HFF-Myc (cell line): ENCODE results near the gene KCNQ4.

ENCODE experiments used
- DNase-seq: peaks from one replicate; pipeline ENCODE4 v3.0.0-alpha.2; 2011; ENCODE audit warnings: low read depth; ENCODE audit errors: extremely low read depth
- H3K4me3 ChIP-seq: replicated peaks from 2 replicates; pipeline ENCODE4 v1.5.1; 2011; ENCODE audit warnings: low read depth, mild to moderate bottlenecking, control low read depth, low read length
- TF ChIP-seq, protein P1 (sequence below): IDR thresholded peaks from 2 replicates; pipeline ENCODE4 v1.5.1; 2012; ENCODE audit warnings: mild to moderate bottlenecking, low read depth, low read length, control low read depth; ENCODE audit errors: missing control alignments

KCNQ4 gene

DNA sequence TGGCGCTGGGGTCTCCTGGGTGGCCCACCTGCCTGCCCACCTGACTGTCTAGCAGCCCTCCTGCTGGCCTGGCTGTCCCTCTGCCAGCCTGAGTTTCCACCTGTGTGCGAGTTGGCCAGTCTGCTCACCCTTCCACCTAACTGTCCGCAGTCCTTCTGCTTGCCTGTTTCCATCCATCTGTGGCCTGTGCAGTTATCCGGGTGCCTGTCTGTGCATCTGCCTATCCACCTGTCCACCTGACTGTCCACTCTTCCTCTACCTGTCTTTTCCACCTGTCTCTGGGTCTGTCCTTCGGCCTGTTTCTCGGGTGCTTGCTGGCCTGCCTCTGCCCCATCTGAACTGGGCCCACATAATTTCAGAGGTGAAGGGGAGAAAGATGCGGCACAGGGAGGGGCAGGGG, 1.9 kb downstream of the KCNQ4 start:
- TF ChIP-seq, protein P1, sequence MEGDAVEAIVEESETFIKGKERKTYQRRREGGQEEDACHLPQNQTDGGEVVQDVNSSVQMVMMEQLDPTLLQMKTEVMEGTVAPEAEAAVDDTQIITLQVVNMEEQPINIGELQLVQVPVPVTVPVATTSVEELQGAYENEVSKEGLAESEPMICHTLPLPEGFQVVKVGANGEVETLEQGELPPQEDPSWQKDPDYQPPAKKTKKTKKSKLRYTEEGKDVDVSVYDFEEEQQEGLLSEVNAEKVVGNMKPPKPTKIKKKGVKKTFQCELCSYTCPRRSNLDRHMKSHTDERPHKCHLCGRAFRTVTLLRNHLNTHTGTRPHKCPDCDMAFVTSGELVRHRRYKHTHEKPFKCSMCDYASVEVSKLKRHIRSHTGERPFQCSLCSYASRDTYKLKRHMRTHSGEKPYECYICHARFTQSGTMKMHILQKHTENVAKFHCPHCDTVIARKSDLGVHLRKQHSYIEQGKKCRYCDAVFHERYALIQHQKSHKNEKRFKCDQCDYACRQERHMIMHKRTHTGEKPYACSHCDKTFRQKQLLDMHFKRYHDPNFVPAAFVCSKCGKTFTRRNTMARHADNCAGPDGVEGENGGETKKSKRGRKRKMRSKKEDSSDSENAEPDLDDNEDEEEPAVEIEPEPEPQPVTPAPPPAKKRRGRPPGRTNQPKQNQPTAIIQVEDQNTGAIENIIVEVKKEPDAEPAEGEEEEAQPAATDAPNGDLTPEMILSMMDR = no peak
- no peak for DNase-seq
- no peak overlapping the region for H3K4me3 ChIP-seq

DNA sequence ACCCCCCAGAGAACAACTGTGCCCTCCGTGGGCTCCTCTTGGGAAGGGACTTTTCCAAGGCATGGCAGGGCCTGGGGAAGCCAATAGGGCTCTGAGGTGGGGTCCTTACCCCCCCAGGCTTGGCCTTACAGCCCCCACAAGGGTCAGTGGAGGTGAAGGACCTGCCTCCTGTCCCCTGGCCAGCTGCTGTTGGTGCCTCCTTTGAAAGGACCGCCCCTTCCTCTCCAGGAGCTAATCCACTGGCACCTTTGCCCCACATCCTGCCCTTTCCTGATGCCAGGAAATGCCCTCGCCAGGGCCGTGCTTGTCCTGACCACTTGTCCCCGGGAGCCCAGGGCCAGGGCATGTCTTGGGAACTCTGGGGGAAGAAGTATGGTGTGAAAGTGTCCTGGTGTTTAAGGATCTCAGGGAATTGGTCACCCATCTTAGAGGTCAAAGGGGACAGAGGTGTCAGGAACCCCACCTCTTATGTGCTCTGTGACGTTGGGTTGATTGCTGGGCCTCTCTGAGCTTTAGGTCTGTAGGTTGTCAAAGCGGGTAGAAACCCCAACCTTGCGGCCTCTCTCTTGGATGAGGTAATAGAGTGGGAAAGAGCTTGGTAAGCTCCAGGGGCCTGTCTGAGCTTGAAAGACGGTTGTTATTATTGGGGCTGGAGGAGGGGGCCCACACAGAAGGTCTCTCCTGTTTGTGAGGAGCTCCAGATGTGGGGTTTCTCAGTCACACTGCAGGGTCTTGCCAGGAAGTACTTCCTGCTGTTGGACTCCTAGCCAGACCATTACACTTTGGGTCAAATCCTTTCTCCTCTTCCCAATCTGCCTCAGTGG, 2.8 kb downstream of the KCNQ4 start:
- no peak overlapping the region for H3K4me3 ChIP-seq
- TF ChIP-seq, protein P1 = no peak
- DNase-seq = no peak

DNA sequence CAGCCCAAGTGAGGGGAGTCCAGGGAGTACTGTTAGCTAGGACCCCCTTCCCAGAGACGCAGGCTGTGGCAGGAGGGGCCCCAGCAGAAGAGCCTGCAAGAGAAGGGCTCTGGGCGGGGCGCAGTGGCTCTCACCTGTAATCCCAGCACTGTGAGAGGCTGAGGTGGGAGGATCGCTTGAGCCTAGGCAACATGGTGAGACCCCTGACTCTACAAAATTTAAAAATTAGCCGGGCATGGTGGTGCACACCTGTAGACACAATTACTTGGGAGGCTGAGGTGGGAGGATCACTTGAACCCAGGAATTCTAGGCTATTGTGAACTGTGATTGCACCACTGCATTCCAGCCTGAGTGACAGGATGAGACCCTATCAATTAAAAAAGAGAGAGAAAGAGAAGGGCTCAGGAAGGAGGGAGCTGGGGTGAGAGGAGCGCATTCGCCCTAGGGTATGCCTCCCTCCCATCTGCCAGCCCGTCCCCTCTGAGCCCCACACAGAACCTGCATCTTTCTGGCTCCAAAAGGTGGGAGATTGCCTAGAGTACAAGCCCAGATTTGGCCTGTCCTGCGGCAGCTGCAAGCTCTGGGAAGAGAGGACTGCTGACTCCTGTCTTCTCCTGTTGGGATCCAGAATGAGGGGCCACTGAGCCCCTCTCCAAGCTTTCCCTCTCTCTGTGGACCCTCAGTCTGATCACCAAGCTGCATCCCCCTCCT, 3.6 kb downstream of the KCNQ4 start:
- no peak overlapping the region for H3K4me3 ChIP-seq
- no peak for DNase-seq
- TF ChIP-seq, protein P1 = no peak

DNA sequence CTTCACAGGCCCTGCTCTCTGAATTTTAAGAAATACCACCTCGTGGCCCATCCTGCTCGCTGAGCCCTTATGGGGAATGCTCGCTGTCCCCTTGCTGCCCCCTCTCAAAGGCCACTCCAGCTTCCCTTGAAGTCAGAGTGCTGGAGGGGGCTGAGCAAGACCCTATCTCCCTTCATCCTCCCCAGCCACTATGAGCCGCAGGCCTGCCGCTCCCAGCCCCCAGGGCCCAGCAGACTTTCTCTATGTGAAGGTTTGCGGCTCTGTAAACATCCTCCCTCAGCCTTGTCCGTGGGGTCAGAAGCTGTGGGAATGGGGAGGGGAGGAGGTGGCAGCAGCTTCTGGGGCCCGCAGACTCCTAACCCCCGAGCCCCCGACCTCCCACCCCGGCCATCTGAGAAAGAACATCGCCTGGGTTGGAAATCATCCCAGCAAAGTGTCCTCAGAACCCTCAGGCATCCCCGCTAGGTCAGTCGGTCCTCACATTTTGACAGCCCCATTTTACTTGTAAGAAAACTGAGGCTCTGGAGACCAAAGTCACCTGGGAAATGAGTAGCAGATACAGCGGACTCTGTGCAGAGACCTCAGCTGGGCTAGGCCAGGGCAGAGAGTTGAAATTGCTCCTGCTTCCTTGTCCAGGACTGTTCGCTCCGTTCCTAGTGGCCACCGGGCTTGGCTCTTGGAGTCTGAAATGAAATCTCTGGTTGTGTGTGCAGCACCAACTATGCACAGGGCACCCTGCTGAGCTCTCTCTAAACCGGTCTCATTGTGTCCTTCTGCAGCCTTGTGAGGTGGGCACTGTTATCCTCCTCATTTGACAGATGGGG, 4.4 kb downstream of the KCNQ4 start:
- no peak overlapping the region for H3K4me3 ChIP-seq
- TF ChIP-seq, protein P1 = no peak
- no peak for DNase-seq

DNA sequence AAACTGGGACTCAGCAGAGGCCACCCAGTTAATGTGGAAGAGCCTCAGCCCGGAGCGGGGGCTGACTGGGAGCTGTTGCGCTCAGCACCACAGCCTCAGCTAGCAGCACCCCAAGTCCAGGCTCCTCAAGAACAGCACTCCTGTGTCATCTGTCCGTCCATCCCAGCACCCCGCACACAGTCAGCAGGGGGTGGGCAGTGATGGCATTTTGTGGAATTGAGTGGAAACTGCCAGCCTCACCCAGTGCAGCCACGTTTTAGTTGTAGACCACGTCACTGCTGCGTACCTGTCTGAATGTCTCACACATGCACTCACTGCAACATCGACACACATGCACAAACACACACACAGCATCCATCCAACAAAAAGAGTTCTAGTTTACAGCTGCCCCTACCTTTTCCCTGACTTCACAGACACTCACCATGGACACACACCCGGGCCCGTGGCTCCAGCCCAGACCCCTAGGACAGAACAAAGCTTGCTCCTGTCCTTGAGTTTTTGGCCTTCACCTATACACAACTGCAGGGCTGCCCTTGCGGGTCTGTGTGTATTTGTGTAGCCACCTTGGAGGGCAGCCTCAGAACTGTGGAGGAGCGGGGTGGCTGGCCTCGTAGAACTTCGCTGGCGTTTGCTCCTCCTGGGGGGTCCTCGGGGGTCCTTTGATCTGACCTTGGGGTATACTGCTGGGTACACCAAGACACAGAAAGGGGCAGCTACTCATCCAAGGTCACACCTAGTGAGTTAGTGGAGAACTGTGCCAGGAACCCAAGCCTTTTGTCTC, 5.2 kb downstream of the KCNQ4 start:
- DNase-seq = no peak
- TF ChIP-seq, protein P1 = no peak
- no peak overlapping the region for H3K4me3 ChIP-seq

DNA sequence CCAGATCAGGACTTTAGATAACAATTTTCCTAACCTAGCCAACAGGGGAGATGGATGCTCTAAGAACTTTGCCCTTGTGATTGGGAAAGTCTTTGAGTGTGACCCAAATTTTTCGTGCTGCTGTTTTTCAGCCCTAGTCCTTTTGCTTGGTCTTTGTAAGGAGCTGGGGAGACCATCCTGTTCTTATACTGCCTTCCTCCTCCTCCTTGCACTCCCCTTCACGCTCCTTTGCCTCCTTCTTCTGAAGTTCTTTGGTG, 5.7 kb downstream of the KCNQ4 start:
- DNase-seq = no peak
- TF ChIP-seq, protein P1 = no peak
- H3K4me3 ChIP-seq = no peak overlapping the region
